HG02571 (cell line): Measurements from ENCODE around the gene PRG2.
A peak's percentile ranks its signal among the peaks of the same experiment; 100 is the strongest.

ENCODE experiments used
- ATAC-seq: cut with Tn5 transposase; IDR thresholded peaks from one replicate; pipeline ENCODE4 v1.9.1; 2021; ENCODE audit warnings: mild to moderate bottlenecking, moderate library complexity; ENCODE audit not compliant: unreplicated experiment

Gene PRG2

GRCh38 chr11:57390535-57390934 is at the start of gene PRG2:
PRG2 (minus strand) TSS chr11:57390650; CDS start chr11:57389944, 706 bp downstream.
- no peak for ATAC-seq

GRCh38 chr11:57439786-57440185 is 49.3 kb upstream of the PRG2 start:
- no peak for ATAC-seq

- ATAC-seq = no peak
Observed at GRCh38 chr11:57438345-57439285, 48.2 kb upstream of the PRG2 start.

- ATAC-seq = no peak
Observed at GRCh38 chr11:57436031-57436430, 45.6 kb upstream of the PRG2 start.

- ATAC-seq = no peak
Observed at GRCh38 chr11:57434640-57435546, 44.4 kb upstream of the PRG2 start.

- no peak for ATAC-seq
Observed at GRCh38 chr11:57432714-57433163, 42.3 kb upstream of the PRG2 start.

- ATAC-seq = no peak
Observed at GRCh38 chr11:57432149-57432561, 41.7 kb upstream of the PRG2 start.

- ATAC-seq = no peak
Observed at GRCh38 chr11:57430952-57431351, 40.5 kb upstream of the PRG2 start.

GRCh38 chr11:57429946-57430345 is 39.5 kb upstream of the PRG2 start:
- no peak for ATAC-seq

- ATAC-seq = no peak
Observed at GRCh38 chr11:57428643-57429042, 38.2 kb upstream of the PRG2 start.

- no peak for ATAC-seq
Observed at GRCh38 chr11:57427727-57428082, 37.3 kb upstream of the PRG2 start.

GRCh38 chr11:57426929-57427726 is 36.7 kb upstream of the PRG2 start, which contains the start of gene SLC43A3:
SLC43A3 (minus strand) TSS chr11:57427121; CDS start chr11:57426172, 949 bp downstream.
- ATAC-seq = peak; percentile 47

GRCh38 chr11:57426439-57426928 is 36.0 kb upstream of the PRG2 start:
- no peak for ATAC-seq

GRCh38 chr11:57425565-57426438 is 35.4 kb upstream of the PRG2 start:
- ATAC-seq = no peak

- ATAC-seq = peak; percentile 88
Observed at GRCh38 chr11:57424792-57425564, 34.5 kb upstream of the PRG2 start.

GRCh38 chr11:57424137-57424791 is 33.8 kb upstream of the PRG2 start:
- no peak for ATAC-seq

GRCh38 chr11:57422669-57423068 is 32.2 kb upstream of the PRG2 start:
- ATAC-seq = no peak

GRCh38 chr11:57421805-57422204 is 31.4 kb upstream of the PRG2 start:
- ATAC-seq = no peak
